SU-DHL-6 (cell line): ENCODE measurements around the gene MYT1.

Experiments
- H2AFZ ChIP-seq: fragments of 200-600 bp; sonication (generic); 2 replicates; pipeline ENCODE4 v1.6.1; 2014; ENCODE audit warnings: low read depth, mild to moderate bottlenecking, moderate library complexity, mixed read lengths, antibody characterized with exemption, low read length; ENCODE audit not compliant: severe bottlenecking
- H3F3A ChIP-seq: fragments of 200-600 bp; shearing (Covaris generic); 2 replicates; pipeline ENCODE4 v1.6.0; 2016; ENCODE audit warnings: antibody characterized with exemption, mild to moderate bottlenecking; ENCODE audit not compliant: insufficient read depth
- H3K27ac ChIP-seq: fragments of 200-600 bp; sonication (generic); 2 replicates; pipeline ENCODE4 v1.5.1; 2016; ENCODE audit warnings: low read depth, mild to moderate bottlenecking, low read length, moderate library complexity, mixed read lengths
- H3K27me3 ChIP-seq: fragments of 200-600 bp; sonication (generic), shearing (Covaris generic); 2 replicates; pipeline ENCODE4 v1.6.0; 2014; ENCODE audit warnings: mild to moderate bottlenecking, low read length
- H3K36me3 ChIP-seq: fragments of 200-600 bp; sonication (generic); 2 replicates; pipeline ENCODE4 v1.6.1; 2014; ENCODE audit warnings: mild to moderate bottlenecking, low read length, mixed read lengths
- H3K4me2 ChIP-seq: fragments of 300-600, 200-600 bp; shearing (Covaris generic), sonication (generic); 2 replicates; pipeline ENCODE4 v1.6.0; 2014; ENCODE audit warnings: low read length, low read depth, mild to moderate bottlenecking; ENCODE audit not compliant: poor library complexity, severe bottlenecking
- H3K4me3 ChIP-seq: fragments of 200-600 bp; sonication (generic); 2 replicates; pipeline ENCODE4 v1.5.1; 2014; ENCODE audit warnings: antibody characterized with exemption, low read length, mild to moderate bottlenecking, mixed read lengths; ENCODE audit not compliant: insufficient read depth, poor library complexity, severe bottlenecking
- H3K79me2 ChIP-seq: fragments of 200-600 bp; sonication (generic); 2 replicates; pipeline ENCODE4 v1.6.1; 2014; ENCODE audit warnings: mild to moderate bottlenecking, low read length, moderate library complexity; ENCODE audit not compliant: insufficient read depth
- H3K9ac ChIP-seq: fragments of 200-600 bp; sonication (generic); 2 replicates; pipeline ENCODE4 v1.7.0; 2014; ENCODE audit warnings: mild to moderate bottlenecking, low read length
- H3K9me2 ChIP-seq: fragments of 200-600 bp; sonication (generic); replicated peaks from 2 replicates; pipeline ENCODE4 v1.6.1; 2014; ENCODE audit warnings: low read length; ENCODE audit not compliant: insufficient read depth
- H3K9me3 ChIP-seq: fragments of 200-600 bp; sonication (generic); 2 replicates; pipeline ENCODE4 v1.6.1; 2014; ENCODE audit warnings: low read length, mixed read lengths; ENCODE audit not compliant: insufficient read depth
- H4K20me1 ChIP-seq: fragments of 200-600 bp; sonication (generic); 2 replicates; pipeline ENCODE4 v1.6.1; 2014; ENCODE audit warnings: low read depth, mild to moderate bottlenecking, antibody characterized with exemption, low read length, moderate library complexity, mixed read lengths
- CTCF ChIP-seq: fragments of 200-600 bp; sonication (generic); IDR thresholded peaks from one replicate; pipeline ENCODE4 v1.5.1; 2017; ENCODE audit warnings: antibody characterized with exemption, mild to moderate bottlenecking, low read length, moderate library complexity; ENCODE audit not compliant: insufficient read depth, poor library complexity, severe bottlenecking
- EZH2phosphoT487 ChIP-seq: fragments of 200-600 bp; sonication (generic), shearing (Covaris generic); conservative IDR thresholded peaks from 2 replicates; pipeline ENCODE4 v1.6.1; 2018; ENCODE audit warnings: mild to moderate bottlenecking, antibody characterized with exemption, low read length, moderate library complexity, mixed read lengths

The MYT1 gene

GRCh38 chr20:64149809-64150560, 14.3 kb upstream of the MYT1 start:
- no peak for TF ChIP-seq CTCF
- TF ChIP-seq EZH2phosphoT487, result no peak
- no peaks in the 10 kb centered on the region for H3K9me2 ChIP-seq
- no peaks in the 10 kb centered on the region for H3K27me3 ChIP-seq
- H3K4me2 ChIP-seq, result no peak overlapping the region
- no peak overlapping the region for H2AFZ ChIP-seq
- no peaks in the 10 kb centered on the region for H3K36me3 ChIP-seq
- H3F3A ChIP-seq, result no peaks in the 10 kb centered on the region
- no peak overlapping the region for H3K27ac ChIP-seq
- no peak overlapping the region for H3K9ac ChIP-seq
- peaks cover 11% of the 10 kb centered on the region for H3K9me3 ChIP-seq
- H3K4me3 ChIP-seq, result no peak overlapping the region
- H3K79me2 ChIP-seq, result no peaks in the 10 kb centered on the region
- no peaks in the 10 kb centered on the region for H4K20me1 ChIP-seq

GRCh38 chr20:64150756-64151632, 13.3 kb upstream of the MYT1 start:
- Histone ChIP-seq H3K4me2 (no peak overlapping the region), H3K9me3 (peaks cover under 1% of the 10 kb centered on the region; the same call in 1 of the 2 replicates), H4K20me1 (no peaks in the 10 kb centered on the region), H3K9me2 (no peaks in the 10 kb centered on the region), H2AFZ (no peak overlapping the region), H3F3A (no peaks in the 10 kb centered on the region), H3K9ac (no peak overlapping the region), H3K4me3 (no peak overlapping the region), H3K27ac (no peak overlapping the region), H3K36me3 (no peaks in the 10 kb centered on the region), H3K79me2 (no peaks in the 10 kb centered on the region), H3K27me3 (no peaks in the 10 kb centered on the region)
- no peak for TF ChIP-seq CTCF
- no peak for TF ChIP-seq EZH2phosphoT487

GRCh38 chr20:64151633-64152530, 12.4 kb upstream of the MYT1 start:
- Histone ChIP-seq H3K27ac (no peak overlapping the region), H3K27me3 (no peaks in the 10 kb centered on the region), H2AFZ (no peak overlapping the region), H4K20me1 (no peaks in the 10 kb centered on the region), H3K36me3 (no peaks in the 10 kb centered on the region), H3K4me3 (no peak overlapping the region), H3K9ac (no peak overlapping the region), H3K4me2 (no peak overlapping the region), H3K9me2 (no peaks in the 10 kb centered on the region), H3F3A (no peaks in the 10 kb centered on the region), H3K79me2 (no peaks in the 10 kb centered on the region), H3K9me3 (no peaks in the 10 kb centered on the region; the same call in 1 of the 2 replicates)
- no peak for TF ChIP-seq CTCF
- no peak for TF ChIP-seq EZH2phosphoT487
